HG03103 (cell line): ENCODE results near the gene ADAMTS13.
A peak's percentile ranks its signal among the peaks of the same experiment; 100 is the strongest.

Source experiments
- ATAC-seq: cut with Tn5 transposase; IDR thresholded peaks from one replicate; pipeline ENCODE4 v1.9.1; 2021; ENCODE audit warnings: low read depth; ENCODE audit not compliant: unreplicated experiment

The ADAMTS13 gene

GRCh38 chr9:133468777-133469421 is 46.7 kb downstream of the ADAMTS13 start:
- no peak for ATAC-seq

DNA sequence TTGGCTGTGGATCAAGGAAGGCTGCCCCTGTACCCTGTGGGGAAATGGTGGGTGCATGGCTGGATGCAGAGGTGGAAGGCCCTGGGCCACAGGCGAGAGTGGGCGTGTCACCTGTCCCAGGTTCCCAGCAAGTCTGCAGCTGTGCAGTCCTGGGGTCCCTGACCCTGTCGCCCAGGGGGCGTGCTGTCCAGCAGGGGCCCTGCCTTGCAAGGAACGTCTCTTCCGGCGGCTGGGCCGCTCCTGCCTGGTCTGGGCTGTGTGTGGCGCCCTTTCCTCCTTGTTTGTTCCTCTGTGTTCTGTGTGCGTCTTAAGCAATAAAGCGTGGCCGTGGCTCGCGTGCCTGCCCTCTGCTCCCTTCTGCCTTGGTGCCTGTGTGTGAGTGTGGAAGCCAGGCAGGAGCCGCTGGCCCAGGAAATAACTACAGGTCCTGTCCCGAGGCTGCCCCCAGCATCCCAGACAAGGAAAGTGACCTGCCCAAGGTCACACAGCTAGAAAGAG is 48.3 kb downstream of the ADAMTS13 start:
- ATAC-seq: no peak

GRCh38 chr9:133470988-133471387 is 48.8 kb downstream of the ADAMTS13 start:
- ATAC-seq: no peak

DNA sequence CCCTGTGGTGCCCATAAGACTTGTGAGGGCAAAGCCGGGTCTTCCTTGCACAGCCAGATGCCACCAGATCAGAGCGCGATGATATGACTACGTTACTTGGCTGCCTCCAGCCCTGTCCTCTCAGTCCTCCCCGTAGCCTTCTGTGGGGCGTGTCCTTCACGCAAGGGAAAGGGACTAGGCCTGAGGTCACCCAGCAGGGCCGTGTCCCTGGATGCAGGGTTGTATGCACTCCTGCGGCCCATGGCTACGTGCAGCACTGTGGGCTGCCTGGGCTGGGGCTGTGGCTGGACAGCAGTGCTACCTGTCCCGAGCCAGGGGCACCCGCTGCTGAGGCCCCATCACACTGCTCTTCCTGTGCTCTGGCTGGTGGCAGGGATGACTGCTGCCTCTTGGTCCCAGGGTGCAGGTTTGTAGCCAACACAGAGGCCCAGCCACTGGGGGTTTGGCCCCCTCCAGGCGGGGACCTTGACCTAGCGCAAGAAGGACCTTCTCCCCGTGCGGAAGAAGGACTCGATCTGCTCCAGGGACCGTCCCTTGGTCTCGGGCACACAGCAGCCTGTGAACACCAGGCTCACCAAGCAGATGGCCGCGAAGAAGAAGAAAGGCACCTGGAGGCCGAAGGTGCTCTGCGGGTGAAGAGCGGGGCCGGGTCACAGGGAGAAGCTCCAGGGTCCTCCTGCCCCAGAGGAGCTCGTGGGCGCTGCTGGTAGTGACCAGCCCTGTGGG is 49.5 kb downstream of the ADAMTS13 start:
- ATAC-seq: no peak

DNA sequence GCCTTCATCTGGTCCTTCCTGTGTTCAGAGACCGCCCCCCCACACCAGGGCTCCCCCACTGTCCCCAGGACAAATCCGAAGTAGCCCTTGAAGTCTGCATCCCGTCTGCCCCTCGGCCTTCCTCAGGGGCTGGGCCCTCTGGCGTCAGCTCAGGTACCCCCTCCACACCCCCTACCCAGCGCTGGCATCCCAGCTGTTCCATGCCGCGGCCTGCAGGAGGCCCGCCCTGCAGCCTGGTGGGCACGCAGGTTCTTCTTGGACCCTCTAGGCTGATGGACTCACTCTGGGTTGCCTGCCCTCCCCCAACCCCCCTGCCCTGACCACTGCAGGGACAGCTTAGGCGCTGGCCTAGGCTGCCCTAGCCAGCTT is 50.1 kb downstream of the ADAMTS13 start:
- ATAC-seq: no peak

- no peak for ATAC-seq
These were observed 50.7 kb downstream of the ADAMTS13 start for GRCh38 chr9:133472753-133473378.

- no peak for ATAC-seq
These were observed 51.6 kb downstream of the ADAMTS13 start for GRCh38 chr9:133473743-133474142.

DNA sequence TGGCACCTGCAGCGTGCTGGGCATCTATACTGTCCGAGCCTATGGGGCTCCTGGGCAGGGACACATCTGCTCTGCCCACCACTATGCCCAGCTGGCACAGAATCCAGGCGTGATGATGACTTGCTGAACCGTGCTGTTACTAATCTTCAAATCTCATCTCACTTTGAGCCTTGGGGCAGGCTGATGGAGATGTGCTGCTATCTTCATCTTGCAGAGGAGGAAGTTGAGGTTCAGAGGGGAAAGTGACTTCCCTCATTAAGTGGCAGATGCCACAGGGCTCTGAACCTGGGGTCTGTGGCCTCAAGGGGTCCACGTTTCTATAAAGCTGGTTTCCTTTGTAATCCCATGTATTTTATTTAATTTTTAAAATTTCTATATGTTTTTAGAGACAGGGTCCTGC is 52.0 kb downstream of the ADAMTS13 start:
- no peak for ATAC-seq

- ATAC-seq: no peak
These were observed 52.7 kb downstream of the ADAMTS13 start for GRCh38 chr9:133474853-133475252.

DNA sequence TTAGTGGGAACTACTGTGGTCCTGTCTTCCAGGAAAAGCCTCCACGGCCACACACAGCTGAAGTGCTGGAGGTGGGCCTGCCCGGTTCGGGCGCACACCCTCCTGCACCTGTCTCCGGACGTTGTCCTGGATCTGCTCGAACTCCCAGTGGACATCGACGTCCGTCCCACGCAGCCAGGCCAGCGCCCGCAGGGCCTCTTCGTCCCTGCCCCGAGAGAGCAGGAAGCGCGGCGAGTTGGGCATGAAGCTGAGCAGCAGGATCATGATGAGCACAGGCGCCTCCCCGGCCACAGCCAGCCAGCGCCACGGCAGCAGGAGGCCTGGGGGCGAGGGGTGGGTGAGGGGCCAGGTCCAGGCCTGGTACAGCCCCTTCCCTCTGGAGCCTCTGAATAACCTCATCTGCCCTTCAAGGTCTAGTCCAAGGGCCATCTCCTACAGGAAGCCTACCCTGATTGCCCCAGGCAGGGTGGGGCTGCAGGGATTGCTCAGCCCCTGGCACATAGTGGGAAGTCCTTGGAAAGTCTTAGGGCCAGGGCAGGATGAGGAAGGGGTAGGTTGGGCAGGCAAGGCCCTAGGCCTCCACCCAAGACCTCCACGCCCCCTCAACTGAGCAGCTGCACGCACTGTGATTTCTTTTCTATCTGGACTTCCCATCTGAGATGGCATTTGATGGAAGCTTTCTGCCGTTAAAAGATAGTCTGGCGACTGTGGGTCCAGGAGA is 53.3 kb downstream of the ADAMTS13 start:
- no peak for ATAC-seq

DNA sequence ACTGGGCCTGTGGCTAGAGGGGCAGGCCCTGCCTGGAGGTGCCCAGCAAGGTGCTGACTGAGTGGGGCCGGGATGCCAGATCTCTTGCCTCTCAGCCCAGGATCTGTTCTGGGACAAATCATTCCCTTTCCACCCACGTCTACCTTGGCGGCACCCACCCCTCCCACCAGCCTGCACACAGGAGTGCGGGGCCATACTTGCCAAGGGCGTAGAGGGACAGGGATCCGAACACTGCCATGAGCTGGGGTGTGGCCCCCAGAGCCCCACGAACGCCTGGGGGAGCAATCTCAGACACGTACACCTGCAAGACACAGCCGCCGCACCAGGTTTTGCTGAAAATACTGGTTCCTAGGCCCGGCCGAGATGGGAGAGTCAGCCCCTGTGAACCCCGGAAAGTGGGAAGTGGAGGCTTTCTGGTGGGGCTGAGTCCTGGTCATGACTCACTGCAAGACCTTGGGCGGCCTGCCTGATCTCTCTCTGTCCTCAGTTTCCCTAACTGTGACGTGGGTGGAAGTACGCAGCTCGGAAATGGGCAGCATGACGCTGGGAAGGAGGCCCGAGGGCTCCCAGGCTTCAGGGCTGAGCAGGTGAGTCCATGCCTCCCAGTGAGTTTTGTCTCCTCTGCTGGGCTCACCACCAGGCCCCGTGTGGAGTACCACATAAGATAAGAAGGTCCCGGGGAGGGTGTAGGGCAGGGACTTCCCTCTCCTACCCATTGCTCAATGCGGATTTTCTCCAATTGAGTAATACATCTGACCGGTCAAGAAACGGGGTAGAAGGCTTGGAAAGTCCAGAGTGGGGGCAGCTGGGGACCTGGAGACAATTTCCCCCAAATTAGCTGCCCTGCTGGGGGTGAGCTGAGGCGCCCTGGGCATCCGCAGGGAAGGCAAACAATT is 54.1 kb downstream of the ADAMTS13 start:
- no peak for ATAC-seq

- no peak for ATAC-seq
These were observed 54.8 kb downstream of the ADAMTS13 start for GRCh38 chr9:133476941-133477340.

GRCh38 chr9:133477461-133477860 is 55.3 kb downstream of the ADAMTS13 start:
- no peak for ATAC-seq

- ATAC-seq: peak; percentile 32
These were observed 56.1 kb downstream of the ADAMTS13 start for GRCh38 chr9:133477992-133478850.

DNA sequence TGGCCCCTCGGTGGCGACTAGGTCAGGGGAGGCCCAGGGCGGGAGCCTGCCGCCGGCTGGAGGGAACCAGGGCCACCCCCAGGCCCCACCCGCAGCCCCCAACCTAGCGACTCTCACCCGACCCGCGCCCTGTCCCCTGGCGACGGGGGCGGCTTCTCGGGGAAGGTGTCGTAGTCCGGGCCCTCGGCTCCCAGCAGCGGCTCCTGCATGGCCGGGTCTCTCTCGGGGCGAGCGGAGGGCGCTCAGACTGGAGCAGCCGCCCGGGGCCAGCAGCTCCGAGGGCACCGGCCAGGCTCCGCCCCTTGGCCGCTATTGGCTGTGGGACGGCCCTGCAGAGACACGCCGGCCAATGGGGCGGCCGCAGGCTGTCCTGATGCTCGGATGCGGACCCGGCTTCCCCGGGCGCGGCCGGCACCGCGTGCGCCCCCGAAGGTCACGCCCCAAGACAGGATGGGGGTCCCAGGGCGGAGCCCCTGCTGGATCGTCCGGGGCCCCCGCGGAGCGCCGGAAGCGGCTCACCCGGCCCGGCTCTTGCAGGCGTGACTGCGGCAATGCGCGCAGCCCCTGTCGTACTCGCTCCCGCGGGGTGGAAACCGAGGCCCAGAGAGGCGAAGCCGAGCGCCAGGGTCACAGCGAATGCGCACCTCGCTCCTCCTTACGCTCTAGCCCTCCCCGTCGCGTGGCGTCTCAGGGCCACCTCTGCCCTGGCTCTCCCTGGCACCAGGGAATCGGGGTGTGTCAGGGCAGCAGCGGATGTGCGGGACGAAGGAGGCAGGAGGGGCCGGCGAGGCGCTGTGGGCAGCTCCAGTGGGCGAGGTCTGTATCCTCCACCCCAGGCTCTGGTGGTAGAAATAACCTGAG is 56.9 kb downstream of the ADAMTS13 start, which contains the start of gene SLC2A6:
Gene SLC2A6 (minus strand): TSS at position 249 of the 861 bp plus-strand sequence. CDS start 40 bp downstream, at position 209.
- peak; percentile 84 for ATAC-seq

DNA sequence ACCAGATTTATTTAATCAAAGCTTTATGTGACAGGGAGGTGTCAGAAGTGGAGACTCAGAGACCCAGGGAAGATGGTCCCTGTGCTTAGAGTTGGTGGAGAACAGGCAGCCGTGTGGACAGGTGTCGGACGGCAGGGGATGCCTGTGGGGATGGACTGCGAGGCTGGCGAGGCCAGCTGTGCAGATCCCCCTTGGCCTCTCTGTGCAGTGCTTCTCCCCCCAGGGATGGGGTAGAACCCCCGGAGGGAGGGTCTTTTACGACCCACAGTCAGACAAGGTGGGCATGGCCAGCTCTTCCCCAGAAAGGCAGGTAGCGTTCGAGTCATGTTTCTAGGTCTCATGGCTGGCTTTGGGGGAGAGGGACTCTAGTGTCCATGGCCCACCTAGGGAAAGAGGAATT is 61.4 kb downstream of the ADAMTS13 start:
- ATAC-seq: no peak

- no peak for ATAC-seq
These were observed 62.7 kb downstream of the ADAMTS13 start for GRCh38 chr9:133484671-133485437.
